Epithelial cell of esophagus (primary cell): Measurements from ENCODE around the gene HTN1.
"Not testable (repeated sequence)": the region's sequence is repeated elsewhere in the genome, so short reads cannot be mapped to it uniquely, and the experiment has no call there.

Source experiments
- DNase-seq: peaks from one replicate; pipeline ENCODE4 v3.0.0; 2010; ENCODE audit warnings: low read depth
- H3K4me3 ChIP-seq: 2 replicates; pipeline ENCODE4 v1.5.1; 2011; ENCODE audit warnings: mild to moderate bottlenecking, low read length, control low read depth
- TF ChIP-seq, protein P1 (sequence below): IDR thresholded peaks from 2 replicates; pipeline ENCODE4 v1.5.1; 2011; ENCODE audit warnings: low read depth, mild to moderate bottlenecking, low read length, control low read depth, inconsistent platforms; ENCODE audit not compliant: insufficient read depth; ENCODE audit errors: missing control alignments

Gene HTN1

GRCh38 chr4:70050138-70050537 is at the start of gene HTN1:
Gene HTN1, plus strand, starts transcription at chr4:70050438. Its CDS starts 2,639 bp downstream, at chr4:70053077.
- not testable (repeated sequence) for DNase-seq, H3K4me3 ChIP-seq

- TF ChIP-seq, protein P1, sequence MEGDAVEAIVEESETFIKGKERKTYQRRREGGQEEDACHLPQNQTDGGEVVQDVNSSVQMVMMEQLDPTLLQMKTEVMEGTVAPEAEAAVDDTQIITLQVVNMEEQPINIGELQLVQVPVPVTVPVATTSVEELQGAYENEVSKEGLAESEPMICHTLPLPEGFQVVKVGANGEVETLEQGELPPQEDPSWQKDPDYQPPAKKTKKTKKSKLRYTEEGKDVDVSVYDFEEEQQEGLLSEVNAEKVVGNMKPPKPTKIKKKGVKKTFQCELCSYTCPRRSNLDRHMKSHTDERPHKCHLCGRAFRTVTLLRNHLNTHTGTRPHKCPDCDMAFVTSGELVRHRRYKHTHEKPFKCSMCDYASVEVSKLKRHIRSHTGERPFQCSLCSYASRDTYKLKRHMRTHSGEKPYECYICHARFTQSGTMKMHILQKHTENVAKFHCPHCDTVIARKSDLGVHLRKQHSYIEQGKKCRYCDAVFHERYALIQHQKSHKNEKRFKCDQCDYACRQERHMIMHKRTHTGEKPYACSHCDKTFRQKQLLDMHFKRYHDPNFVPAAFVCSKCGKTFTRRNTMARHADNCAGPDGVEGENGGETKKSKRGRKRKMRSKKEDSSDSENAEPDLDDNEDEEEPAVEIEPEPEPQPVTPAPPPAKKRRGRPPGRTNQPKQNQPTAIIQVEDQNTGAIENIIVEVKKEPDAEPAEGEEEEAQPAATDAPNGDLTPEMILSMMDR = no peak
- no peak for DNase-seq
- H3K4me3 ChIP-seq = no peak overlapping the region
Observed at GRCh38 chr4:70000711-70001110, 49.5 kb upstream of the HTN1 start.

DNA sequence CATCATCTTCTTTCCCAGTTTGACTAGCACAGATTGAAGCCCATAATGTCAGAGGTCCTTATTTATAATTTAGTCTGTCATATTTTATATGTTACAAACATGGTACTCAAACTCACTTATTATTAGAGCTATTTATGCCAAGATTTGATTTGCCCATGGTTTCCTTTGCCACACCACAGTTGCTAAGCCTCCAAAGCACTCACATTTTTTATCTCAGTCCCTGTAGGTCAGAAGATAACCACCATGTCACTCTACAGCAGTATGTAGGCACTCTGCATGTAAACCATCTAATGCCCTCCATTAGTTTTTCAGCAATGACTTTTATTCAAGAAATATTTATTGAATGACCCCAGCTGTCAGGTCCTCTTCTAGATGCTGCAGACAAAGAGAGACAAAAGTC is 47.7 kb upstream of the HTN1 start:
- H3K4me3 ChIP-seq = no peak overlapping the region
- TF ChIP-seq, protein P1 = no peak
- no peak for DNase-seq

DNA sequence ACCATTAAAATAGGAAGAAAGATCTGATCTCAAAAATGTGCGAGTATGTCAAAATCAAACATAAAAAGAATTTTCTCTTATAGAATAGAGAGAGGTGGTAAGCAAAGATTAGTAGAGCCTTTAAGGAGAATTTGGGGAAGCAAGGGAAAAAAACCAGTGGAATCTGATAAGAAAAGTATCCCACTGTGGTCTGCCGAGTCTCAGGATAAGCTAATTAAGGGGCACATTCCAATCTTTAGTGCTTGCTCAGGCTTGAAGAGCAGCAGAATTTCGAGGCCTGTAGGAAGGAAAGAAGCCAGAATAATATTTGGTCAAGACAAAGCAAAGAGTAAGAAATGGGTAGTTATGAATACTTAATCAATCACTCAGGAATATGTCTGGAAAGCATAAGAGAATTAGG is 41.5 kb upstream of the HTN1 start:
- no peak for DNase-seq
- H3K4me3 ChIP-seq = no peak overlapping the region
- TF ChIP-seq, protein P1 = no peak

GRCh38 chr4:70019006-70019405 is 31.2 kb upstream of the HTN1 start:
- not testable (repeated sequence) for DNase-seq, H3K4me3 ChIP-seq

GRCh38 chr4:70023218-70023617 is 27.0 kb upstream of the HTN1 start:
- DNase-seq = no peak
- TF ChIP-seq, protein P1 = no peak
- H3K4me3 ChIP-seq = no peak overlapping the region

GRCh38 chr4:70027011-70027410 is 23.2 kb upstream of the HTN1 start:
- no peak overlapping the region for H3K4me3 ChIP-seq
- TF ChIP-seq, protein P1 = no peak
- DNase-seq = no peak

- H3K4me3 ChIP-seq, DNase-seq: not testable (repeated sequence)
Observed at GRCh38 chr4:70028159-70028558, 22.1 kb upstream of the HTN1 start, which contains the start of gene HTN3. Gene HTN3, plus strand, starts transcription at chr4:70028459. Its CDS starts 2,282 bp downstream, at chr4:70030741.

GRCh38 chr4:70037559-70037958 is 12.7 kb upstream of the HTN1 start:
- H3K4me3 ChIP-seq, DNase-seq: not testable (repeated sequence)

- not testable (repeated sequence) for H3K4me3 ChIP-seq, DNase-seq
Observed at GRCh38 chr4:70039928-70040327, 10.3 kb upstream of the HTN1 start.
